Mucosa of descending colon (tissue), 3 donors: Measurements from ENCODE around the gene RELL2. TPM values are rescaled to one million over a fixed set of nuclear protein-coding genes. Genes with fewer than 3 reads are reported as not detected.
A peak's percentile ranks its signal among the peaks of the same experiment; 100 is the strongest.

ENCODE experiments used
- ATAC-seq: fragments of 200-7000 bp; cut with Tn5 transposase; one replicate; pipeline ENCODE4 v1.9.1; 2020; ENCODE audit warnings: mild to moderate bottlenecking, moderate library complexity
- DNase-seq, 3 donors: peaks; one replicate each; pipeline ENCODE4 v3.0.0-alpha.2; 2020
- H3K36me3 ChIP-seq: fragments of 200-600 bp; one replicate; pipeline ENCODE4 v1.8.0; 2021; ENCODE audit warnings: low read depth, mild to moderate bottlenecking
- H3K4me1 ChIP-seq: fragments of 200-600 bp; one replicate; pipeline ENCODE4 v1.8.0; 2021; ENCODE audit warnings: low read depth, mild to moderate bottlenecking
- H3K4me3 ChIP-seq: fragments of 200-600 bp; one replicate; pipeline ENCODE4 v1.8.0; 2021; ENCODE audit warnings: mild to moderate bottlenecking
- H3K9me3 ChIP-seq: fragments of 200-600 bp; one replicate; pipeline ENCODE4 v1.8.0; 2021; ENCODE audit warnings: mild to moderate bottlenecking
- CTCF ChIP-seq: fragments of 200-600 bp; IDR thresholded peaks from one replicate; pipeline ENCODE4 v1.8.0; 2022; ENCODE audit warnings: antibody characterized with exemption, mild to moderate bottlenecking
- intact Hi-C, 2 donors: fragments of 100-400 bp; cut with DNase I in 1 of 2; cut with micrococcal nuclease in 1 of 2; formaldehyde crosslinking; loops; one replicate each; pipeline versions ENCODE4 v1.11.0 to v1.11.1; 2022; cut with DNase I, micrococcal nuclease
- total RNA-seq, 3 donors: library from RNA; stranded (reverse); fragmentation: NEBNext Ultra II Directional in 2 of 3; extraction: Animal tissue kit (Norgen Biotek cat#: 25700) in 2 of 3; gene quantifications; one replicate each; pipeline versions ENCODE4 v1.2.1 to v1.2.4, GENCODE V29; 2021 to 2023
- donor health status: DM: no; HTN: no; CAD: no; lungs with moderate emphysema.
- donor health status: DM: no; HTN: no; CAD: no.
- donor health status: DM: no; HTN: yes; CAD: no.

RELL2 gene
- total RNA-seq, 3 donors from 2014 or later: 2.3 to 3.9 (median 3.3) TPM

- ATAC-seq: peak; percentile 20
- intact Hi-C loops: no loop called here
- no peak overlapping the region for H3K4me3 ChIP-seq
Observed at GRCh38 chr5:141680751-141681201, 44.0 kb downstream of the RELL2 start.

GRCh38 chr5:141681295-141681694 lies 44.5 kb downstream of the RELL2 start:
- Histone ChIP-seq H3K4me3 (no peak overlapping the region), H3K36me3 (no peaks in the 10 kb centered on the region), H3K4me1 (peaks cover 18% of the 10 kb centered on the region), H3K9me3 (no peaks in the 10 kb centered on the region)
- intact Hi-C loops: no loop called here
- DNase-seq (no peak), ATAC-seq (peak; percentile 1)
- no peak for TF ChIP-seq CTCF

More at GRCh38 chr5:141680751-141681201, 44.0 kb downstream of the RELL2 start:
- H3K4me1 ChIP-seq: peaks cover 18% of the 10 kb centered on the region
- H3K36me3 ChIP-seq: no peaks in the 10 kb centered on the region
- H3K9me3 ChIP-seq: no peaks in the 10 kb centered on the region
- peak in 2 of 3 donors; percentile 56 to 66 for DNase-seq
- TF ChIP-seq CTCF: no peak

GRCh38 chr5:141681695-141682641 lies 45.2 kb downstream of the RELL2 start, which contains the start of gene ARAP3:
TSS of gene ARAP3 (minus strand) at chr5:141682230. CDS start at chr5:141680486, 1,744 bp downstream.
- intact Hi-C loops: no loop called here
- H3K4me1 ChIP-seq: peaks cover 18% of the 10 kb centered on the region
- H3K9me3 ChIP-seq: no peaks in the 10 kb centered on the region

GRCh38 chr5:141683596-141684141 lies 46.9 kb downstream of the RELL2 start:
- no peaks in the 10 kb centered on the region for H3K36me3 ChIP-seq
- ATAC-seq (no peak), DNase-seq (no peak)
- H3K4me3 ChIP-seq: no peak overlapping the region
- intact Hi-C loops: no loop called here
- H3K4me1 ChIP-seq: peaks cover 18% of the 10 kb centered on the region
- H3K9me3 ChIP-seq: no peaks in the 10 kb centered on the region
- TF ChIP-seq CTCF: no peak

More at GRCh38 chr5:141681695-141682641, 45.2 kb downstream of the RELL2 start, which contains the start of gene ARAP3:
- ATAC-seq (peak; percentile 94), DNase-seq (peak; percentile 83 to 89 (median 89))
- no peak for TF ChIP-seq CTCF
- Histone ChIP-seq H3K36me3 (no peaks in the 10 kb centered on the region), H3K4me3 (peak within 1 kb of the TSS; percentile 6)

GRCh38 chr5:141685591-141685990 lies 48.8 kb downstream of the RELL2 start:
- ATAC-seq: no peak
- Histone ChIP-seq H3K36me3 (no peaks in the 10 kb centered on the region), H3K4me3 (no peak overlapping the region), H3K4me1 (peaks cover 18% of the 10 kb centered on the region), H3K9me3 (no peaks in the 10 kb centered on the region)
- TF ChIP-seq CTCF: no peak
- intact Hi-C loops: no loop called here
- DNase-seq: no peak
